Measurements from ENCODE around the gene ARSA. TPM values are rescaled to one million over a fixed set of nuclear protein-coding genes. Genes with fewer than 3 reads are reported as not detected.
"Not testable (repeated sequence)": the region's sequence is repeated elsewhere in the genome, so short reads cannot be mapped to it uniquely, and the experiment has no call there.

Gene ARSA
- polyA plus RNA-seq, 1 experiment = 36.9 TPM

DNA sequence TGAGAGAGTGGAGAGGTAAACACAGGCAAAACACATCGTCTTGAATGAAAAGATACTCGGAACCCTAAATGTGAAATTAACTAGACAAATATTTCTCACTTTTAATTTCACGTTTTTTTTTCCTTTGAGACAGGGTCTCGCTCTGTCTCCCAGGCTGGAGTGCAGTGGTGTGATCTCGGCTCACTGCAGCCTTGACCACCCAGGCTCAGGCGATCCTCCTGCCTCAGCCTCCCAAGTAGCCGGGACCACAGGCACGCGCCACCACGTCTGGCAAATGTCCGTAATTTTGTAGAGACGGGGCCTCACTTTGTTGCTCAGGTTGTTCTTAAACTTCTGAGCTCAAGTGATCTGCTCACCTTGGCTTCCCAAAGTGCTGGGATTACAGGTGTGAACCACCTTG is 37.3 kb upstream of the ARSA start:
- Histone ChIP-seq H3K27me3 (ENCODE audit: control insufficient read depth, insufficient read depth, low read length) (peaks cover 1% of the 10 kb centered on the region; the same call in 1 of the 2 replicates), H3K4me3 (ENCODE audit: low read depth, low read length) (no peak overlapping the region), H3K36me3 (ENCODE audit: control insufficient read depth, insufficient read depth, low read length) (no peaks in the 10 kb centered on the region)
- ChIA-PET POLR2A (no interaction called here), CTCF (no interaction called here)
- no peak for DNase-seq (ENCODE audit: low read depth)
- TF ChIP-seq, protein P1, sequence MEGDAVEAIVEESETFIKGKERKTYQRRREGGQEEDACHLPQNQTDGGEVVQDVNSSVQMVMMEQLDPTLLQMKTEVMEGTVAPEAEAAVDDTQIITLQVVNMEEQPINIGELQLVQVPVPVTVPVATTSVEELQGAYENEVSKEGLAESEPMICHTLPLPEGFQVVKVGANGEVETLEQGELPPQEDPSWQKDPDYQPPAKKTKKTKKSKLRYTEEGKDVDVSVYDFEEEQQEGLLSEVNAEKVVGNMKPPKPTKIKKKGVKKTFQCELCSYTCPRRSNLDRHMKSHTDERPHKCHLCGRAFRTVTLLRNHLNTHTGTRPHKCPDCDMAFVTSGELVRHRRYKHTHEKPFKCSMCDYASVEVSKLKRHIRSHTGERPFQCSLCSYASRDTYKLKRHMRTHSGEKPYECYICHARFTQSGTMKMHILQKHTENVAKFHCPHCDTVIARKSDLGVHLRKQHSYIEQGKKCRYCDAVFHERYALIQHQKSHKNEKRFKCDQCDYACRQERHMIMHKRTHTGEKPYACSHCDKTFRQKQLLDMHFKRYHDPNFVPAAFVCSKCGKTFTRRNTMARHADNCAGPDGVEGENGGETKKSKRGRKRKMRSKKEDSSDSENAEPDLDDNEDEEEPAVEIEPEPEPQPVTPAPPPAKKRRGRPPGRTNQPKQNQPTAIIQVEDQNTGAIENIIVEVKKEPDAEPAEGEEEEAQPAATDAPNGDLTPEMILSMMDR (IDR thresholded peaks at IDR 0.05; ENCODE audit: insufficient read depth, low read depth, low read length) = no peak

DNA sequence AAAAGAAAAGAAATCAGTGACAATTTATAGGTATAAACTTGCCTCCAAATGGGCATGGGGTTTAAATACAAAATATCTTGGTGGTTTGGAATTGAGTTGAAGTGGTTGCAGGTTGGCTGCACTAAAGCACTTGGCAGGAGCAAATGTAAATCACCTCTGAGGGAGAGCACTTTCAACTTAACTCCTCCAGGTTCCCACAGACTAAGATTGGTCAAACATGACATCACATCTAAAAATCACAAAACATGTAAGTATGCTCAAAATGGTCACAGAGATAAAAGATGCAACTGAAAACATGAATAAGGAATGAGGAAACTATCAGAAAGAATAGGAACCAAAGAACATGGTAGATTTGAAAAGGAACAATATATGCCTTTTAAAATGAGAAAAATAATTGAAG is 32.4 kb upstream of the ARSA start:
- Histone ChIP-seq H3K27me3 (ENCODE audit: control insufficient read depth, insufficient read depth, low read length) (no peaks in the 10 kb centered on the region), H3K4me3 (ENCODE audit: low read depth, low read length) (no peak overlapping the region), H3K36me3 (ENCODE audit: control insufficient read depth, insufficient read depth, low read length) (no peaks in the 10 kb centered on the region)
- TF ChIP-seq, protein P1 (IDR thresholded peaks at IDR 0.05; ENCODE audit: insufficient read depth, low read depth, low read length) = no peak
- ChIA-PET POLR2A (no interaction called here), CTCF (no interaction called here)
- DNase-seq (ENCODE audit: low read depth) = no peak

DNA sequence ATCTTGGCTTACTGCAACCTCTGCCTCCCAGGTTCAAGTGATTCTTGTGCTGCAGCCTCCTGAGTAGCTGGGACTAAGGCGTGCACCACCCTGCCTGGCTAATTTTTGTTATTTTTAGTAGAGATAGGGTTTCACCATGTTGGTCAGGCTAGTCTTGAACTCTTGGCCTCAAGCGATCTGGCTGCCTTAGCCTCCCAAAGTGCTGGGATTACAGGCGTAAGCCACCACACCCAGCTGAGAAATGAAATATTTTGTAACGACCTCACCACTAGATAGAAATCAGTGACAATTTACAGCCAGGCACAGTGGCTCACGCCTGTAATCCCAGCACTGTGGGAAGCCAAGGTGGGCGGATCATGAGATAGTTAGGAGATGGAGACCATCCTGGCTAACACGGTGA is 31.8 kb upstream of the ARSA start:
- CTCF ChIA-PET = not testable (repeated sequence)

DNA sequence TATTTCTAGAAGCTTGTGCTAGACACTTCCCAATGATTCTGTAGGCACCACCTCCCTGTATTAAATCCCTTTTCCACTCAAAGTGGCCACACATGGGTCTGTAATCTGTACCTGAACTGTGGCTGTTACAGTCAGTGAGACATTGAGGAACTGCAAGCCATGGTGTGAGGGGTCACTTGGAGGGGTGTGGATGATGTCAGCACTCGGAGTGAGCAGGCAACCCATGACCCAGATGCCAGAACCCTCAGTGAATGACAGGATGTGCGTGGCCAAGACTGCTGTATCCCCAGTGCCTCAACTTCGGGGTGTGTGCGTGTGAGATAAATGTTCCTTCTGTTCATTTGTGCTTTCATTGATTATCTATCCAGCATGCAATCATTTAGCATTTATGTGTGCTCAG is 30.0 kb upstream of the ARSA start:
- no peak overlapping the region for H3K4me3 ChIP-seq (ENCODE audit: low read depth, low read length)
- no peaks in the 10 kb centered on the region for H3K27me3 ChIP-seq (ENCODE audit: control insufficient read depth, insufficient read depth, low read length)
- no peaks in the 10 kb centered on the region for H3K36me3 ChIP-seq (ENCODE audit: control insufficient read depth, insufficient read depth, low read length)
- DNase-seq (ENCODE audit: low read depth) = no peak
- TF ChIP-seq, protein P1 (IDR thresholded peaks at IDR 0.05; ENCODE audit: insufficient read depth, low read depth, low read length) = no peak
- ChIA-PET CTCF (no interaction called here), POLR2A (no interaction called here)

More for the DNA sequence above, 31.8 kb upstream of the ARSA start:
- H3K4me3 ChIP-seq (ENCODE audit: low read depth, low read length); H3K27me3 ChIP-seq (ENCODE audit: control insufficient read depth, insufficient read depth, low read length); POLR2A ChIA-PET; DNase-seq (ENCODE audit: low read depth); H3K36me3 ChIP-seq (ENCODE audit: control insufficient read depth, insufficient read depth, low read length): not testable (repeated sequence)

DNA sequence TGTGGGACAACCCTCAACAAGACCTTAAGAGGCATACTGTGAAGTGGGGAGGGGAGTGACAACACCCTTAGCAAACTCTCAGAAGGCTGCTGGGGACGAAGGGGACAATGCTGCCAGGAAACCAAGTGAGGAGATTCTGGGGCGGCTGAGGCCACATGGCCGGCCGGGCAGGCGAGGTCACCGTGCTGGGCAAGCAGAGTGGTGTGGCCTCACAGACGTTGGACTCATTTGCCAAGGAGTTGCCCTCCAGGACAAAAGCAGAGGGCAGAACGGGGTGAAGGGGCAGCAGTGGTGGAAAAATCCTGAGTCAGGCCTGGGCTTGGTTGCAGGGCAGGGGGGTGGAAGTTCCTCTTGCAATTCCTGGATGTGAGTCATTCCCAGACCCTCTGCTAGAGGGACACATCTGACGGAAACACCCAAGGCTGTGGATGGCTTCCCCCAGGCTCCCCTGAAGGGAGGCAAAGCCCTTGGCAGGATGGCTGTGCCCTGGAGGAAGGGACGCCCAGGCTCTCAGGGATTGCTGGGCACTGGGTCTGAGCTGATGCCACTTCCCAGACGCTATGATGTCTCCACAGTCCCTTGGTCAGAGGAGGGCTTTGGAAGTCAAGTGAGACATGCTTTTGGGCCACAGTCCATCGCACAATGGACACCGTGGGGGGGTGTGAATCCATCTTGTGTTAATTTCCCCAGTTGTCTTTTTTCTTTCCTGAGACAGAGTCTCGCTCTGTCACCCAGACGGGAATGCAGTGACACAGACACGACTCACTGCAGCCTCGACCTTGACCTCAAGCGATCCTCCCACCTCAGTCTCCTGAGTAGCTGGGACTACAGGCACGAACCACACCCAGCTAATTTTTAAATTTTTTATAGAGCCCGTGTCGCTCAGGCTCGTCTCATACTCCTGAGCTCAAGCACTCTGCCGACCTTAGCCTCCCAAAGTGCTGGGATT is 28.4 kb upstream of the ARSA start:
- DNase-seq (ENCODE audit: low read depth) = no peak
- Histone ChIP-seq H3K36me3 (ENCODE audit: control insufficient read depth, insufficient read depth, low read length) (no peaks in the 10 kb centered on the region), H3K4me3 (ENCODE audit: low read depth, low read length) (no peak overlapping the region), H3K27me3 (ENCODE audit: control insufficient read depth, insufficient read depth, low read length) (no peaks in the 10 kb centered on the region)
- ChIA-PET POLR2A (no interaction called here), CTCF (interaction anchor here (0.8 kb wide), 1 partner anchor 15 kb away, joined by 3 read pairs; no protein-coding TSS in a partner anchor)
- TF ChIP-seq, protein P1 (IDR thresholded peaks at IDR 0.05; ENCODE audit: insufficient read depth, low read depth, low read length) = no peak

DNA sequence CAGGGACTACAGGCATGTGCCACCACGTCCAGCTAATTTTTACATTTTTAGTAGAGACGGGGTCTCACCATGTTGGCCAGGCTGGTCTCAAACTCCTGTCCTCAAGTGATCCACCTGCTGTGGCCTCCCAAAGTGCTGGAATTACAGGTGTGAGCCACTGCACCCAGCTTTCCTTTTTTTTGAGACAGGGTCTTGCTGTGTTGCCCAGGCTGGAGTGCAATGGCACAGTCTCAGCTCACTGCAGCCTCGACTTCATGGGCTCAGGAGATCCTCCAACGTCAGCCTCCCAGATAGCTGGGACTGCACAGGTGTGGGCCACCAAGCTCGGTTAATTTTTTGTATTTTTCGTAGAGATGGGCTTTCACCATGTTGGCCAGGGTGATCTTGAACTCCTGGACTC is 26.7 kb upstream of the ARSA start:
- H3K4me3 ChIP-seq (ENCODE audit: low read depth, low read length); POLR2A ChIA-PET; H3K36me3 ChIP-seq (ENCODE audit: control insufficient read depth, insufficient read depth, low read length); CTCF ChIA-PET; H3K27me3 ChIP-seq (ENCODE audit: control insufficient read depth, insufficient read depth, low read length); DNase-seq (ENCODE audit: low read depth): not testable (repeated sequence)
